SK-N-SH (cell line): Measurements from ENCODE around the gene DUOXA2. TPM values are rescaled to one million over a fixed set of nuclear protein-coding genes. Genes with fewer than 3 reads are reported as not detected.

ENCODE experiments used
- CTCF ChIA-PET: fragments of 300-600, 350-600 bp; formaldehyde crosslinking; extraction: SDS; loops from one replicate; lab custom pipeline; 2021; lab: Yijun Ruan, JAX
- POLR2A ChIA-PET: fragments of 350-600 bp; sonication (Branson Sonifier 250); formaldehyde crosslinking; extraction: SDS; loops from one replicate; lab custom pipeline; 2020; ENCODE audit warnings: antibody characterized with exemption, inconsistent platforms; lab: Yijun Ruan, JAX
- DNase-seq: peaks from one replicate; pipeline ENCODE4 v3.0.0; 2012
- H2AFZ ChIP-seq: fragments of 200-600 bp; sonication (generic); 2 replicates; pipeline ENCODE4 v1.8.1; 2016; ENCODE audit warnings: antibody characterized with exemption, mild to moderate bottlenecking, low read depth
- H3F3A ChIP-seq: fragments of 200-600 bp; sonication (generic); replicated peaks from 2 replicates; pipeline ENCODE3; 2016; ENCODE audit warnings: antibody characterized with exemption, mild to moderate bottlenecking; ENCODE audit not compliant: insufficient read depth
- H3K27ac ChIP-seq, 2 experiments: fragments of 200-500 bp in 1 of 2; fragments of 200-600 bp in 1 of 2; sonication (Bioruptor generic) in 1 of 2; sonication (generic), shearing (Covaris generic) in 1 of 2; 2 replicates each; pipeline versions ENCODE4 v1.5.1 to v1.6.1; 2014 to 2016; ENCODE audit warnings: low read depth in 2 of 2, inconsistent platforms in 1 of 2, low read length in 1 of 2, mild to moderate bottlenecking in 1 of 2, mixed read lengths in 1 of 2
- H3K27me3 ChIP-seq: fragments of 200-600 bp; sonication (generic), shearing (Covaris generic); 2 replicates; pipeline ENCODE4 v1.6.1; 2016; ENCODE audit warnings: mixed run types; ENCODE audit not compliant: insufficient read depth
- H3K36me3 ChIP-seq, 2 experiments: fragments of 200-500 bp in 1 of 2; fragments of 200-600 bp in 1 of 2; sonication (Bioruptor generic) in 1 of 2; sonication (generic) in 1 of 2; replicated peaks in 1 of 2; 2 replicates each; pipeline versions ENCODE3 to v1.5.1; 2014 to 2016; ENCODE audit warnings: low read length in 1 of 2, mild to moderate bottlenecking in 1 of 2; ENCODE audit not compliant: insufficient read depth in 2 of 2, control insufficient read depth in 1 of 2
- H3K4me1 ChIP-seq, 2 experiments: fragments of 200-500 bp in 1 of 2; fragments of 200-600 bp in 1 of 2; sonication (Bioruptor generic) in 1 of 2; sonication (generic), shearing (Covaris generic) in 1 of 2; 2 replicates each; pipeline versions ENCODE4 v1.5.1 to v1.6.1; 2014 to 2016; ENCODE audit warnings: low read depth in 1 of 2, low read length in 1 of 2, mixed run types in 1 of 2; ENCODE audit not compliant: insufficient read depth in 2 of 2, control insufficient read depth in 1 of 2
- H3K4me2 ChIP-seq: fragments of 200-600 bp; sonication (generic), shearing (Covaris generic); 2 replicates; pipeline ENCODE4 v1.6.1; 2017; ENCODE audit warnings: mixed run types
- H3K4me3 ChIP-seq, 2 experiments: fragments of 200-500 bp in 1 of 2; fragments of 200-600 bp in 1 of 2; sonication (Bioruptor generic) in 1 of 2; sonication (generic), shearing (Covaris generic) in 1 of 2; 2 replicates each; pipeline versions ENCODE4 v1.5.1 to v1.8.1; 2014 to 2016; ENCODE audit warnings: low read depth in 2 of 2, inconsistent platforms in 1 of 2, low read length in 1 of 2, mild to moderate bottlenecking in 1 of 2, mixed read lengths in 1 of 2, moderate library complexity in 1 of 2
- H3K79me2 ChIP-seq: fragments of 200-600 bp; sonication (generic); 2 replicates; pipeline ENCODE4 v1.8.1; 2017; ENCODE audit warnings: mild to moderate bottlenecking; ENCODE audit not compliant: insufficient read depth
- H3K9ac ChIP-seq: fragments of 200-600 bp; sonication (generic); 2 replicates; pipeline ENCODE4 v1.6.1; 2017; ENCODE audit warnings: mixed run types
- H3K9me2 ChIP-seq: fragments of 200-600 bp; sonication (generic); 2 replicates; pipeline ENCODE4 v1.6.1; 2017; ENCODE audit warnings: mixed run types
- H3K9me3 ChIP-seq: fragments of 200-600 bp; sonication (generic); 2 replicates; pipeline ENCODE4 v1.6.1; 2017; ENCODE audit warnings: mixed run types, mild to moderate bottlenecking, moderate library complexity
- H4K20me1 ChIP-seq: fragments of 200-600 bp; sonication (generic); 2 replicates; pipeline ENCODE4 v1.6.1; 2017; ENCODE audit warnings: mild to moderate bottlenecking, mixed run types; ENCODE audit not compliant: insufficient read depth
- ELF1 ChIP-seq: IDR thresholded peaks from 2 replicates; pipeline ENCODE4 v1.4.0; 2012
- EP300 ChIP-seq, 2 experiments: IDR thresholded peaks; 2 replicates each; pipeline versions ENCODE4 v1.4.0 to v1.6.1; 2012; ENCODE audit warnings: borderline replicate concordance in 1 of 2, low read depth in 1 of 2, low read length in 1 of 2
- EZH2phosphoT487 ChIP-seq: fragments of 200-600 bp; sonication (generic); IDR thresholded peaks from 2 replicates; pipeline ENCODE4 v1.6.1; 2017; ENCODE audit warnings: low read depth, mixed run types, mild to moderate bottlenecking, antibody characterized with exemption, moderate library complexity, borderline replicate concordance
- FOSL2 ChIP-seq: IDR thresholded peaks from 2 replicates; pipeline ENCODE4 v1.4.0; 2012; ENCODE audit warnings: low read depth, mild to moderate bottlenecking, moderate library complexity, borderline replicate concordance
- NRF1 ChIP-seq: IDR thresholded peaks from 2 replicates; pipeline ENCODE4 v1.6.1; 2012; ENCODE audit warnings: low read depth, mild to moderate bottlenecking, low read length
- RCOR1 ChIP-seq: fragments of 150-350 bp; IDR thresholded peaks from 2 replicates; pipeline ENCODE4 v1.6.1; 2017; ENCODE audit warnings: antibody characterized with exemption, low read length
- RFX5 ChIP-seq: IDR thresholded peaks from 2 replicates; pipeline ENCODE4 v1.6.1; 2012; ENCODE audit warnings: mild to moderate bottlenecking, improper control_type of control experiment, low read length
- RXRA ChIP-seq: IDR thresholded peaks from 2 replicates; pipeline ENCODE4 v1.4.0; 2012; ENCODE audit warnings: low read depth, mild to moderate bottlenecking, borderline replicate concordance
- SMC3 ChIP-seq: IDR thresholded peaks from 2 replicates; pipeline ENCODE4 v1.6.1; 2012; ENCODE audit warnings: low read depth, low read length, improper control_type of control experiment
- TCF12 ChIP-seq: IDR thresholded peaks from 2 replicates; pipeline ENCODE4 v1.4.0; 2012
- TEAD4 ChIP-seq: IDR thresholded peaks from 2 replicates; pipeline ENCODE4 v1.4.0; 2012; ENCODE audit warnings: mild to moderate bottlenecking, borderline replicate concordance; ENCODE audit not compliant: insufficient read depth
- WGBS: methylation state at CpG from one replicate; pipeline ENCODE4 v1.1.6; 2017; ENCODE audit warnings: low lambda C conversion rate; 5-methylcytosine and 5-hydroxymethylcytosine counted together
- polyA plus RNA-seq, 3 experiments: library from polyadenylated mRNA; depleted of rRNA; stranded (reverse); fragments of >200 nt; gene quantifications; 2 replicates each; pipeline ENCODE4 v1.2.3, GENCODE V29; 2012
- TF ChIP-seq, protein P1 (sequence below): IDR thresholded peaks from 2 replicates; pipeline ENCODE4 v1.6.1; 2012; ENCODE audit warnings: mild to moderate bottlenecking, low read depth, low read length, moderate library complexity
- TF ChIP-seq, protein P2 (sequence below): fragments of 150-350 bp; IDR thresholded peaks from 2 replicates; pipeline ENCODE4 v1.6.1; 2017; ENCODE audit warnings: antibody characterized with exemption, low read length, low read depth, borderline replicate concordance

Gene DUOXA2
- polyA plus RNA-seq, 1 of the 3 experiments (the other 2 are of a cell fraction), result not detected

DNA sequence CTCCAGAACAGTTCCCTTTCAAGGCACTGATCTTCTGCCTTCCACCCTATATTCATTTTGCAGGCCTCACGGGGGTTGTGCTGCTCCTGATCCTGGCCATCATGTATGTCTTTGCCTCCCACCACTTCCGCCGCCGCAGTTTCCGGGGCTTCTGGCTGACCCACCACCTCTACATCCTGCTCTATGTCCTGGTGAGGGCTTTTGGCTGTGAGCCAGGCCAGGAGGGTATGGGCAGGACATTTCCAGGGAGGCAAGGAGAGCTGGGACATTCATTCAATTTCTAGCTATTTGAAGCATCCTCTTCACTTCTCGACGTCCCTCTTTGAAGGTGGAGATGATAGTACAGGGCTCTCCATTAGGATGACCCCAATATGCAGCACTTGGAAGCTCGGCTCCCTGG, 41.6 kb downstream of the DUOXA2 start (continued):
- TF ChIP-seq TEAD4 (no peak), EZH2phosphoT487 (no peak), ELF1 (no peak), RCOR1 (no peak), TCF12 (no peak), FOSL2 (no peak), RFX5 (no peak)
- TF ChIP-seq, protein P1, sequence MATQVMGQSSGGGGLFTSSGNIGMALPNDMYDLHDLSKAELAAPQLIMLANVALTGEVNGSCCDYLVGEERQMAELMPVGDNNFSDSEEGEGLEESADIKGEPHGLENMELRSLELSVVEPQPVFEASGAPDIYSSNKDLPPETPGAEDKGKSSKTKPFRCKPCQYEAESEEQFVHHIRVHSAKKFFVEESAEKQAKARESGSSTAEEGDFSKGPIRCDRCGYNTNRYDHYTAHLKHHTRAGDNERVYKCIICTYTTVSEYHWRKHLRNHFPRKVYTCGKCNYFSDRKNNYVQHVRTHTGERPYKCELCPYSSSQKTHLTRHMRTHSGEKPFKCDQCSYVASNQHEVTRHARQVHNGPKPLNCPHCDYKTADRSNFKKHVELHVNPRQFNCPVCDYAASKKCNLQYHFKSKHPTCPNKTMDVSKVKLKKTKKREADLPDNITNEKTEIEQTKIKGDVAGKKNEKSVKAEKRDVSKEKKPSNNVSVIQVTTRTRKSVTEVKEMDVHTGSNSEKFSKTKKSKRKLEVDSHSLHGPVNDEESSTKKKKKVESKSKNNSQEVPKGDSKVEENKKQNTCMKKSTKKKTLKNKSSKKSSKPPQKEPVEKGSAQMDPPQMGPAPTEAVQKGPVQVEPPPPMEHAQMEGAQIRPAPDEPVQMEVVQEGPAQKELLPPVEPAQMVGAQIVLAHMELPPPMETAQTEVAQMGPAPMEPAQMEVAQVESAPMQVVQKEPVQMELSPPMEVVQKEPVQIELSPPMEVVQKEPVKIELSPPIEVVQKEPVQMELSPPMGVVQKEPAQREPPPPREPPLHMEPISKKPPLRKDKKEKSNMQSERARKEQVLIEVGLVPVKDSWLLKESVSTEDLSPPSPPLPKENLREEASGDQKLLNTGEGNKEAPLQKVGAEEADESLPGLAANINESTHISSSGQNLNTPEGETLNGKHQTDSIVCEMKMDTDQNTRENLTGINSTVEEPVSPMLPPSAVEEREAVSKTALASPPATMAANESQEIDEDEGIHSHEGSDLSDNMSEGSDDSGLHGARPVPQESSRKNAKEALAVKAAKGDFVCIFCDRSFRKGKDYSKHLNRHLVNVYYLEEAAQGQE, result no peak
- TF ChIP-seq, protein P2, sequence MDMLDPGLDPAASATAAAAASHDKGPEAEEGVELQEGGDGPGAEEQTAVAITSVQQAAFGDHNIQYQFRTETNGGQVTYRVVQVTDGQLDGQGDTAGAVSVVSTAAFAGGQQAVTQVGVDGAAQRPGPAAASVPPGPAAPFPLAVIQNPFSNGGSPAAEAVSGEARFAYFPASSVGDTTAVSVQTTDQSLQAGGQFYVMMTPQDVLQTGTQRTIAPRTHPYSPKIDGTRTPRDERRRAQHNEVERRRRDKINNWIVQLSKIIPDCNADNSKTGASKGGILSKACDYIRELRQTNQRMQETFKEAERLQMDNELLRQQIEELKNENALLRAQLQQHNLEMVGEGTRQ, result no peak

DNA sequence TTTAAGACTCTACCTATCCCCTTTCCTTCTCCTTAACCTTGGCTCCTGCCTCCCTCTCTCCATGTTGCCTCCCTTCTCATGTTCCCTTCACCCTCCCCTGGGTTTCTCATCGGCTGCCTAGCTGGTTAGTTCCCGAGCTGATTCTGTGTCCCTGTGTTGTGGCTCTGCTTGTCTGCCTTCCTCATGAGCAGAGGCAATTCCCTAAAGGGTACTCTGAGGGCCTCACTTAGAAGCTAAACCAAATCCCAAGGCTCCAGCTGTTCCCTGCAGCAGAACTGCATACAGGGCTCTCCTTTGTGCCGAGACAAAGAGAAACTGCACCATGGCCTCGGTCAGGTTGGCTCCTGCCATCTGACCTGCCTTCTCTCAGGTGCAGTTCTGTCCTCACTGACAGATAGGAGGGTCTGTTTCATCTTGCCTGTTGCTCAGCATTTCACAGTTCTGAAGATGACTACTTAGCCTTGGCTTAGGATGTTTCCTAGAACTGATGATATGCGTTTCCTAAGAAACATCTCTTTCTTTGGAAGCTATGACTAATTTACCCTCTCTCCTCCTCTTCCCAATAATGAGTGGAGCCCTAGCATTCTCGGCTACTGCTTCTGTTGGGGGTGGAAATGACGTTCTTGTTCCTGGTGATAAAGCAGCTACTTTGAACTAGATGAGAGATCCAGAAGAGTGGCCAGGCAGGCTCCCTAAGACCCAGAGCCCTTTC, 42.8 kb downstream of the DUOXA2 start:
- no peak for DNase-seq
- Histone ChIP-seq H4K20me1 (no peaks in the 10 kb centered on the region), H3K36me3 (no peaks in the 10 kb centered on the region), H3K9me2 (no peaks in the 10 kb centered on the region)
- WGBS, result 71% methylated on average over 5 of the region's 7 CpGs
- ChIA-PET POLR2A (interaction anchor here (1.4 kb wide), 1 partner anchor 11 kb away, joined by 3 read pairs; no protein-coding TSS in a partner anchor), CTCF (interaction anchor here (0.7 to 10.7 kb wide), 4 partner anchors 10 to 301 kb away, joined by 3 to 226 read pairs (median 9); no protein-coding TSS in a partner anchor)
- no peak for TF ChIP-seq RXRA
- TF ChIP-seq EP300 (IDR thresholded peaks at IDR 0.05; ENCODE audit: borderline replicate concordance in 1 of 2, low read depth in 1 of 2, low read length in 1 of 2), result no peak
- TF ChIP-seq SMC3, result no peak
- no peak for TF ChIP-seq NRF1
- TF ChIP-seq, all 33 proteins: peak for 0
- Histone ChIP-seq H3K27me3 (no peaks in the 10 kb centered on the region), H3K4me3 (no peak overlapping the region), H3K79me2 (no peaks in the 10 kb centered on the region), H3K4me2 (no peak overlapping the region), H3K4me1 (peaks cover 0 to 2% of the 10 kb centered on the region in 2 experiments; a peak in 1 of 4 replicates), H3K9me3 (no peaks in the 10 kb centered on the region), H2AFZ (no peak overlapping the region), H3K27ac (no peak overlapping the region), H3F3A (no peaks in the 10 kb centered on the region), H3K9ac (no peak overlapping the region)
